GM12878 (cell line): ENCODE measurements around the gene L1TD1.

Source experiments
- CBFB ChIP-seq: IDR thresholded peaks from 2 replicates; pipeline ENCODE4 v1.6.1; 2016; ENCODE audit warnings: antibody characterized with exemption, low read depth
- EZH2 ChIP-seq: IDR thresholded peaks from 2 replicates; pipeline ENCODE4 v1.6.1; 2012; ENCODE audit warnings: low read depth, mild to moderate bottlenecking, control low read depth, inconsistent platforms, low read length, borderline replicate concordance; ENCODE audit not compliant: control insufficient read depth
- JUND ChIP-seq: IDR thresholded peaks from 2 replicates; pipeline ENCODE4 v1.6.1; 2012; ENCODE audit warnings: low read depth, mild to moderate bottlenecking, low read length, improper control_type of control experiment, moderate library complexity
- POLR2A ChIP-seq: IDR thresholded peaks from 2 replicates; pipeline ENCODE4 v1.6.1; 2011; ENCODE audit warnings: low read depth, mild to moderate bottlenecking, low read length
- RCOR1 ChIP-seq: conservative IDR thresholded peaks from 2 replicates; pipeline ENCODE4 v1.6.1; 2012; ENCODE audit warnings: low read depth, low read length, improper control_type of control experiment
- SP1 ChIP-seq: IDR thresholded peaks from one replicate; pipeline ENCODE4 v1.6.1; 2011; ENCODE audit warnings: low read depth, low read length
- TCF7 ChIP-seq: IDR thresholded peaks from 2 replicates; pipeline ENCODE4 v1.6.1; 2014; ENCODE audit warnings: antibody characterized with exemption, borderline replicate concordance
- TF ChIP-seq, protein P1 (sequence below): IDR thresholded peaks from 2 replicates; pipeline ENCODE4 v1.6.1; 2012; ENCODE audit warnings: low read length, inconsistent platforms
- TF ChIP-seq, protein P2 (sequence below), 3 experiments: IDR thresholded peaks in 2 of 3; conservative IDR thresholded peaks in 1 of 3; 2 replicates each; pipeline ENCODE4 v1.5.1; 2011; ENCODE audit warnings: low read depth in 3 of 3, low read length in 3 of 3, mild to moderate bottlenecking in 3 of 3, control low read depth in 2 of 3, moderate library complexity in 2 of 3, inconsistent platforms in 1 of 3, mixed read lengths in 1 of 3; ENCODE audit not compliant: control insufficient read depth in 2 of 3, insufficient read depth in 1 of 3; ENCODE audit errors: extremely low read depth in 1 of 3
- TF ChIP-seq, protein P3 (sequence below): IDR thresholded peaks from 2 replicates; pipeline ENCODE4 v1.6.1; 2012; ENCODE audit warnings: low read depth, low read length, improper control_type of control experiment

DNA sequence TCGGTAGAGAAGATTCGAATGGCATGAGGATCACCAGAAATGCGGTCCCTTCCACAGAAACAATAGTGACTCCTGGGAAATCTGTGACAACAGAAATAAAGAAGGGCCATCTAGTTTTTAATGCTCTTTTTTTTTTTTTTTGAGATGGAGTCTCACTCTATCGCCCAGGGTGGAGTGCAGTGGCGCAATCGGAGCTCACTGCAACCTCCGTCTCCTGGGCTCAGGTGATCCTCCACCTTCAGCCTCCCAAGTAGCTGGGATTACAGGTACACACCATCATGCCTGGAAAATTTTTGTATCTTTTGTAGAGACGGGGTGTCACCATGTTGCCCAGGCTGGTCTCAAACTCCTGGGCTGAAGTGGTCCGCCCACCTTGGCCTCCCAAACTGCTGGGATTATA, 43.9 kb downstream of the L1TD1 start:
- TF ChIP-seq POLR2A, result no peak
- no peak for TF ChIP-seq JUND
- TF ChIP-seq, protein P1, sequence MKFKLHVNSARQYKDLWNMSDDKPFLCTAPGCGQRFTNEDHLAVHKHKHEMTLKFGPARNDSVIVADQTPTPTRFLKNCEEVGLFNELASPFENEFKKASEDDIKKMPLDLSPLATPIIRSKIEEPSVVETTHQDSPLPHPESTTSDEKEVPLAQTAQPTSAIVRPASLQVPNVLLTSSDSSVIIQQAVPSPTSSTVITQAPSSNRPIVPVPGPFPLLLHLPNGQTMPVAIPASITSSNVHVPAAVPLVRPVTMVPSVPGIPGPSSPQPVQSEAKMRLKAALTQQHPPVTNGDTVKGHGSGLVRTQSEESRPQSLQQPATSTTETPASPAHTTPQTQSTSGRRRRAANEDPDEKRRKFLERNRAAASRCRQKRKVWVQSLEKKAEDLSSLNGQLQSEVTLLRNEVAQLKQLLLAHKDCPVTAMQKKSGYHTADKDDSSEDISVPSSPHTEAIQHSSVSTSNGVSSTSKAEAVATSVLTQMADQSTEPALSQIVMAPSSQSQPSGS, result no peak
- TF ChIP-seq CBFB, result no peak
- no peak for TF ChIP-seq TCF7
- no peak for TF ChIP-seq RCOR1
- TF ChIP-seq, protein P2, sequence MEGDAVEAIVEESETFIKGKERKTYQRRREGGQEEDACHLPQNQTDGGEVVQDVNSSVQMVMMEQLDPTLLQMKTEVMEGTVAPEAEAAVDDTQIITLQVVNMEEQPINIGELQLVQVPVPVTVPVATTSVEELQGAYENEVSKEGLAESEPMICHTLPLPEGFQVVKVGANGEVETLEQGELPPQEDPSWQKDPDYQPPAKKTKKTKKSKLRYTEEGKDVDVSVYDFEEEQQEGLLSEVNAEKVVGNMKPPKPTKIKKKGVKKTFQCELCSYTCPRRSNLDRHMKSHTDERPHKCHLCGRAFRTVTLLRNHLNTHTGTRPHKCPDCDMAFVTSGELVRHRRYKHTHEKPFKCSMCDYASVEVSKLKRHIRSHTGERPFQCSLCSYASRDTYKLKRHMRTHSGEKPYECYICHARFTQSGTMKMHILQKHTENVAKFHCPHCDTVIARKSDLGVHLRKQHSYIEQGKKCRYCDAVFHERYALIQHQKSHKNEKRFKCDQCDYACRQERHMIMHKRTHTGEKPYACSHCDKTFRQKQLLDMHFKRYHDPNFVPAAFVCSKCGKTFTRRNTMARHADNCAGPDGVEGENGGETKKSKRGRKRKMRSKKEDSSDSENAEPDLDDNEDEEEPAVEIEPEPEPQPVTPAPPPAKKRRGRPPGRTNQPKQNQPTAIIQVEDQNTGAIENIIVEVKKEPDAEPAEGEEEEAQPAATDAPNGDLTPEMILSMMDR (IDR thresholded peaks at IDR 0.05 in 2 of 3, conservative IDR thresholded peaks at IDR 0.05 in 1 of 3; ENCODE audit: control insufficient read depth in 2 of 3, extremely low read depth in 1 of 3, insufficient read depth in 1 of 3, low read depth in 3 of 3, low read length in 3 of 3), result no peak
- TF ChIP-seq, protein P3, sequence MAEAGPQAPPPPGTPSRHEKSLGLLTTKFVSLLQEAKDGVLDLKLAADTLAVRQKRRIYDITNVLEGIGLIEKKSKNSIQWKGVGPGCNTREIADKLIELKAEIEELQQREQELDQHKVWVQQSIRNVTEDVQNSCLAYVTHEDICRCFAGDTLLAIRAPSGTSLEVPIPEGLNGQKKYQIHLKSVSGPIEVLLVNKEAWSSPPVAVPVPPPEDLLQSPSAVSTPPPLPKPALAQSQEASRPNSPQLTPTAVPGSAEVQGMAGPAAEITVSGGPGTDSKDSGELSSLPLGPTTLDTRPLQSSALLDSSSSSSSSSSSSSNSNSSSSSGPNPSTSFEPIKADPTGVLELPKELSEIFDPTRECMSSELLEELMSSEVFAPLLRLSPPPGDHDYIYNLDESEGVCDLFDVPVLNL, result no peak
- no peak for TF ChIP-seq EZH2
- no peak for TF ChIP-seq SP1
